Kidney capillary endothelial cell (primary cell): ENCODE data around the gene ANP32E.
"Not testable (repeated sequence)": the region's sequence is repeated elsewhere in the genome, so short reads cannot be mapped to it uniquely, and the experiment has no call there.

Experiments
- DNase-seq: peaks from one replicate; pipeline ENCODE4 v3.0.0-alpha.2; 2018; ENCODE audit warnings: low spot score

ANP32E gene

DNA sequence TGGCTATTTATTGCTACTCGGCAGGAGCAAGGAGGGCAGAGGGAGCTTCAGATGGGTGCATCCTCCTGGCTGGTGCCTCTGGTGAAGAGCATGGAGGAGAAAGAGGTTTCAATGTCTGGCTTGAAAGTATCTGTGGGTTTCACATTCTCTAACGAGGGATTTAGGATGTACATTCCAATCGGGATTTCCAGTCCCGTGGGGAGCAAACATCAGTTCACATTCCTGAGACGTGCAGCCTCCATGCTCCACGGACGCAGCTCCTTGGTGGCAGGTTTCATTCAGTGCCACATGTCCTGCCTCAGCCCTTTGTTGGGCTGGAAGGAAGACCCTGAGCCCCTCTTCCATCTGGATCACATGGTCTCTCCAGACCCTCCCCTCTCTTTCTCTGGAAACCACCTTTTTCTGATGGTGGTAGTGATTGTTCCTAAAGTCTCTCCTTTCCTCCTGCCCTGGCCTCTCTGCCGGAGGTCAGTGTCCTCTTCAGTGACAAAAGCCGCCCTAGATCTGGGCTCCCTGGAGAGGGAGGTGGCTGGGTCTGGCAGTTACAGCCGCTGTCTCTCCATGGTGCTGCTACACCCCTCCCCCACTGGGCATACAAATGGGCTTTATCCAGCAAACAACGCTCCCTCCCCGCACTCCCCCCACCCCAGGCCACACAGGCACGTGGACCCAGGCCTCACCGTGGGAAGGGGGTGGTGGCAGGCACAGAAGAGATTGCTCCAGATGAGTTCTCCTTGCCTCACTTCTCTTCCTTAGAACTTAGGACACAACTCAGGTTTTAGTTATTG lies 20.8 kb upstream of the ANP32E start:
- DNase-seq, result no peak

DNA sequence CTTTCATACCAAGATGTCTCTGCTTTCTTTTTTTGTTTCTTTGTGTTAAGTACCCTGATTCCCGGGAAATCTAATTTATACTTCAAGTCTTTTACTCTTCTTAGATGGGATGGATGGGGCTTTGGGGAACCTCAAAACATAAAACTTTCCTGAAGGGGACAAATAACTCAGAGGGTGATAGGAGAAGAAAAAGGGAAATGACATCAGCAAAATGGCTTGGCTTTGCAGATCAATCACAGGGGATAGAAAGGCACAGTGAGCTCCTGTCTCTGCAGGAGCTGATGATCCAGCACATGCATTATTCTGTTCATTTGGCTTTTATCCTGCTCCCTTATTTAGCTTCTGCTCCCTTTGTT lies 20.3 kb upstream of the ANP32E start:
- no peak for DNase-seq

DNA sequence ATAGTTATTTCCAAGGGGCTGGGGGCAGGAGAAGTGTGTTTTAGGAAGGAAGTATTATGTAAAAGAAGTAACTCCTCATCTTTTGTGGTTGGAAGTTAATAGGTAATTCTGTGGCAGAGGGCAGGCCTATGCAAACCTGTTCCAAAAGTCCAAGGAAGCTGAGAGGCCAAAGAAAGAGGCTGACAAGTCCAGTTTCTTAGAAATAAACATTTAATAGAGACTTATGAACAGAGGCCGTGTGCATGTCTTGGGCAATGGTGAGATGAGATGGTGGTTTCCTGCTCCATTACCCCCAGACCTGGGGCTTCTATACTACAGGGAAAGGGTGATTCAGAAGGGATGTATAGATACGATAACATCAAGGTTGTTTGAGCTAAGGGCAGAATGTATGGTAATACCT lies 14.0 kb upstream of the ANP32E start:
- DNase-seq, result no peak

DNA sequence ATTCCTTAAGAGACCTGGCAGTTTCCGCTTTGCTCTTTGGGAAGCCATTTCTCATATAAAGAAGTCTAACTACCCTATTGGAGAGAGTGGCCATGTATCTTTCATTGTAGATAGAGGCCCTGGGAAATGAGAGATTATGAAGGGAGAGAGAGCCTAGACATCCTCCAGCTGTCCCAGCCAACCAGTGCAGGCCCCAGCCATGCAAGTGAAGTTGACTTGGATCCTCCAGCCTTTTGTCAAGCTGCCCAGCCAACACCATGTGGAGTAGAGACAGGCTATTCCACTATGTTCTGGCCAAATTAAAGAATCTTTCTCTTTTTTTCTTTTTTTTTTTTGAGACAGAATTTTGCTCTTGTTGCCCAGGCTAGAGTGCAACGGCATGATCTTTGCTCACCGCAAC lies 7.1 kb upstream of the ANP32E start:
- DNase-seq, result no peak

DNA sequence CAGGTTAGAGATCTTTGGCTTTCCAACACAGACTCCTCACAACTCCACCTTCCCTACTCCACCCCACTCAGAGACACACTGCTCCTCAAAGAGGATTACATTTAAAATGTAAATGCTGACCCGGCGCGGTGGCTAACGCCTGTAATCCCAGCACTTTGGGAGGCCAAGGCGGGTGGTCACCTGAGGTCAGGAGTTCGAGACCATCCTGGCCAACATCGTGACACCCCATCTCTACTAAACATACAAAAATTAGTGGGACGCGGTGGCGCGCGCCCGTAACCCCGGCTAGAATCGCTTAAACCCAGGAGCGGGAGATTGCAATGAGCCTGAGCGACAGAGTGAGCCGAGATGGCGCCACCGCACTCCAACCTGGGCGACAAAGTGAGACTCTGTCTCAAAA lies 1.8 kb upstream of the ANP32E start:
- DNase-seq, result no peak

DNA sequence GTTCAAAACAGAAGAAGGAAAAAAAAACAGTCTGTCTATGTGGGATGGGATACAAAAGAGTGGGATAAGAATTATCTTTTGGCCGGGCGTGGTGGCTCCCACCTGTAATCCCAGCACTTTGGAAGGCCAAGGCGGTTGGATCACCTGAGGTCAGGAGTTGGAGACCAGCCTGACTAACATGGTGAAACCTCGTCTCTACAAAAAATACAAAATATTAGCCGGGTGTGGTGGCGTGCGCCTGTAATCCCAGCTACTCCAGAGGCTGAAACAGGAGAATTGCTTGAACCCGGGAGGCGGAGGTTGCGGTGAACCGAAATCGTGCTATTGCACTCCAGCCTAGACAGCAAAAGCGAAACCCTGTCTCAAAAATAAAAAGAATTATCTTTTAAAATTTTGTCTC lies 1.3 kb upstream of the ANP32E start:
- DNase-seq, result not testable (repeated sequence)

DNA sequence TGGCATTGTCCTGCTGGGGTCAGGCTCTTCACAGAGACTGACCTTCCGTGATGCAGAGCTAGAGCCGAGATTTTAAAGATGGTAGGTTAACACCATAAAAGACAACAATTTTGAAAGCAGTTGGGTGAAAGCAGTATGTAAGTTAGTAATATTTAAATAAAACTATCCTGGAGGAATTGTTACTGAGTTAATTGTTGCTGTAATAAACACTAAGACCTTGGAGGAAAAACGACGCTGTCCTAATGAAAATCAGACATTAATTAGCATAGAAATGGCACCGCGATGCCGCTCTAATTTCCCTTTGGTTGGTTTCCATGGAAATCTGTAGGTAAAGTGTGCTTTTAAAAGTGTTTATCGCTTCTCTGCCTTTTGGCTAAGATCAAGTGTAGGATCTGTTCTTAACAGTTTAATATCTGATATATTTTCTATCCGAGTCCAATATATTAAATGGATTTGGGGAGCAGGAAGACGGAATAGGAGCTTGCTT lies 745 bp upstream of the ANP32E start:
- no peak for DNase-seq

GRCh38 chr1:150235294-150235851 lies 539 bp downstream of the ANP32E start:
- no peak for DNase-seq

DNA sequence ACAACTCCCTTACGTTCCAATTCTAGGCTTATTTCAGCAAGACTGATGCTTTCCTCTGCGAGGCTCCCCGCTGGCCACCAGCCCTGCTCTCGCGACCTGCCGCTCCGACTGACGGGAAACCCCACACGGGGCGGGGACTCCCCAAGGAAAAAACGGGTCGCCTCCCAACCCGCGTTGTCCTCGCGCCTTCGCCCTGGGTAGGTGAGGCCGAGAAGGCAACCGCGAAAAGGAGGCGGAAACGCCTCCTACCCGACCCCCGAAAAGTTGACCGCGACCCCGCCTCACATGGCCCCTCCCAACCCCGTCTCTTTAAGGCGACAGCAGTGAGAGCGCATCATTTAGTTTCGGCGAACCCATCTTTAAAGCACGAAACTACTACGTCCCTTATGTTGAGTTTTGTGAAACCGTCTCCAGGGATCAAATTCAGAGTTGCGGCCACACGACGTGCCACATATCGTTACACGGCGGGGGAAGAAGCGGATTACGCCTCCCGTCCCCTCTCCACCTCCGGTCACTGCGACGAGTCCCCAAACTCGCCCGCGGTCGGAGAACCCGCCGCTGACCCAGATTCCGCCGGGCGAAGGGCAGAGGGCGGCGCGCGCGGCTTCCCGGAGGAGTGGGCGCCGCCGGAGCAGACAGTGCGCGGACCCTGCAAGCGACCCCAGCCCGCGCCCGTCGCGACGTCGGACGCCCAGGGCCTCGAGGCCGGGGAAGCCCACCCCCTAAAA lies 1.2 kb downstream of the ANP32E start:
- peak; percentile 51 for DNase-seq

GRCh38 chr1:150234309-150234565 lies 1.7 kb downstream of the ANP32E start:
- DNase-seq, result no peak

- no peak for DNase-seq
These were observed 2.3 kb downstream of the ANP32E start for GRCh38 chr1:150233359-150234308.

GRCh38 chr1:150232921-150233320 lies 3.0 kb downstream of the ANP32E start:
- not testable (repeated sequence) for DNase-seq

DNA sequence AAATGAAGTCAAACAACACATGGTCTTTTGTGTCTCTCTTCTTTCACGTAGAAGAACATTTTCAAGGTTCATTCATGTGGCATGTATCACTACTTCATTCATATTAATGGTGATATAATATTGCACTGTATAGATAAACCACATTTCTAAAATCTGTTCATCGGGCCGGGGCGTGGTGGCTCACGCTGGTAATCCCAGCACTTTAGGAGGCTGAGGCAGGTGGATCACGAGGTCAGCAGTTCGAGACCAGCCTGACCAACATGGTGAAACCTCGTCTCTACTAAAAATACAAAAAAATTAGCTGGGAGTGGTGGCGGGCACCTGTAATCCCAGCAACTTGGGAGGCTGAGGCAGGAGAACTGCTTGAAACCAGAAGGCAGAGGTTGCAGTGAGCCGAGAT lies 7.7 kb downstream of the ANP32E start:
- not testable (repeated sequence) for DNase-seq

- no peak for DNase-seq
These were observed 8.7 kb downstream of the ANP32E start for GRCh38 chr1:150227228-150227627.

- DNase-seq, result no peak
These were observed 9.4 kb downstream of the ANP32E start for GRCh38 chr1:150226486-150226885.

- DNase-seq, result no peak
These were observed 10.4 kb downstream of the ANP32E start for GRCh38 chr1:150225546-150225945.

GRCh38 chr1:150224983-150225382 lies 10.9 kb downstream of the ANP32E start:
- DNase-seq, result no peak

- DNase-seq, result no peak
These were observed 14.4 kb downstream of the ANP32E start for GRCh38 chr1:150221552-150221951.

GRCh38 chr1:150215855-150216254 lies 20.1 kb downstream of the ANP32E start:
- DNase-seq, result not testable (repeated sequence)

- DNase-seq, result not testable (repeated sequence)
These were observed 21.7 kb downstream of the ANP32E start for GRCh38 chr1:150214099-150214756.

DNA sequence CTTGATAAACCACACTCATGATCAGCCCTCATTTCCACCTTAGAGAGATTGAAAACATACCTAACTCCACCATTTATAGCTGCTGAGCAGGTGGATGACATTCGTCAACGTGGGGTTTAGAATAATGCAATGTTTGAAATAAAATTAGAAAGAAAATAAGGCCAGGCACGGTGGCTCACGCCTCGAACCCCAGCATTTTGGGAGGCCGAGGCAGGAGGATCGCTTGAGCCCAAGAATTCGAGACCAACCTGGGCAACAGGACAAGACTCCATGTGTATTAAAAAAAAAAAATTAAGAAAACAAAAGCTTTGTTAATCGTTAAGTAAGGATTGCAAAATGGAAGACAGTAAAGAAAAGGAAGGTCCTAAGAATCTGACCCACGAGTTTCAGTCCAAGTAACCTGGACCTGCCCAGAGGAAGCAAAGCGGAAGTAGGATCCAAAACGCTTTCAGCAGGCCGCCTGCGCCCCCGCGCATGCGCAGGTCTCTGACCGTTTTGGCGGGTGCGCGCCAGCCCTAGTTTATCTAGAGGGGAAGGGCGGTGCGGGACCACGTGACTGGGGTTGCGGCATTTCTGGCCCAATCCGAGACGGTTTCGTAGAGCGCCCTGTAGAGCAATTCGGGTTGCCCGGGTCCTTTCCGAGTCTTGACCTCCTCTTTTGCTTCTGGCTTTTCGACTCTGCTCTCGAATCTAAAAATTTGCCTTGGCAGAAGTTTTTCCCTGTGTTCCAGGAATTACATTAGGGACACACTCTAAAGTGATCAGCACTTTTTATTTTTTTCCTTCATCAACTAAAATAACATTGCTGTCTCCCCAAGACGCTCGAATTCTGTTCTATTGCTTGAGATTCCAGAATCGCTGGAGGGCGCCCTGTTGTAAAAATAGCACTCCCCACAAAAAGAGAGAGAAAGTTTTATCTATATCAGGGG lies 22.5 kb downstream of the ANP32E start:
- DNase-seq, result peak; percentile 86
